Rectal smooth muscle tissue (tissue), 1 donor: ENCODE data around the gene ADCY3.

Source experiments
- H3K27ac ChIP-seq: one replicate; pipeline ENCODE4 v1.7.0; 2013; ENCODE audit warnings: low read depth, low read length, inconsistent platforms
- H3K27me3 ChIP-seq: one replicate; pipeline ENCODE4 v1.7.0; 2013; ENCODE audit warnings: low read length; ENCODE audit not compliant: control insufficient read depth, insufficient read depth
- H3K36me3 ChIP-seq: one replicate; pipeline ENCODE4 v1.7.0; 2013; ENCODE audit warnings: low read length; ENCODE audit not compliant: control insufficient read depth, insufficient read depth
- H3K4me1 ChIP-seq: one replicate; pipeline ENCODE4 v1.7.0; 2013; ENCODE audit warnings: low read length; ENCODE audit not compliant: control insufficient read depth, insufficient read depth
- H3K4me3 ChIP-seq: one replicate; pipeline ENCODE4 v1.7.0; 2013; ENCODE audit warnings: low read length
- H3K9ac ChIP-seq: one replicate; pipeline ENCODE4 v1.7.0; 2013; ENCODE audit warnings: low read length

Gene ADCY3

GRCh38 chr2:24920098-24920808 lies at the start of gene ADCY3:
TSS of gene ADCY3 (minus strand) at chr2:24920237. CDS start at chr2:24918987, 1,250 bp downstream.
- H3K4me1 ChIP-seq, result no peaks in the 10 kb centered on the region
- no peaks in the 10 kb centered on the region for H3K36me3 ChIP-seq
- H3K27me3 ChIP-seq, result no peaks in the 10 kb centered on the region
- H3K9ac ChIP-seq, result no peak within 1 kb of the TSS
- no peak within 1 kb of the TSS for H3K27ac ChIP-seq
- H3K4me3 ChIP-seq, result peak within 1 kb of the TSS; percentile 67

- Histone ChIP-seq H3K4me1 (peaks cover 7% of the 10 kb centered on the region), H3K36me3 (peaks cover 6% of the 10 kb centered on the region), H3K27me3 (no peaks in the 10 kb centered on the region), H3K27ac (no peak overlapping the region), H3K9ac (no peak overlapping the region), H3K4me3 (no peak overlapping the region)
Observed at GRCh38 chr2:24969784-24970183, 49.7 kb upstream of the ADCY3 start.

- no peak overlapping the region for H3K4me3 ChIP-seq
- H3K27ac ChIP-seq, result no peak overlapping the region
- H3K36me3 ChIP-seq, result peaks cover 12% of the 10 kb centered on the region
- no peaks in the 10 kb centered on the region for H3K27me3 ChIP-seq
- no peak overlapping the region for H3K9ac ChIP-seq
- H3K4me1 ChIP-seq, result no peaks in the 10 kb centered on the region
Observed at GRCh38 chr2:24961903-24962302, 41.9 kb upstream of the ADCY3 start.

GRCh38 chr2:24959761-24960160 lies 39.7 kb upstream of the ADCY3 start:
- H3K27me3 ChIP-seq, result no peaks in the 10 kb centered on the region
- H3K4me1 ChIP-seq, result no peaks in the 10 kb centered on the region
- H3K27ac ChIP-seq, result no peak overlapping the region
- H3K9ac ChIP-seq, result no peak overlapping the region
- peaks cover 17% of the 10 kb centered on the region for H3K36me3 ChIP-seq
- H3K4me3 ChIP-seq, result no peak overlapping the region

- H3K27ac ChIP-seq, result no peak overlapping the region
- H3K4me3 ChIP-seq, result no peak overlapping the region
- no peaks in the 10 kb centered on the region for H3K4me1 ChIP-seq
- H3K27me3 ChIP-seq, result no peaks in the 10 kb centered on the region
- no peak overlapping the region for H3K9ac ChIP-seq
- H3K36me3 ChIP-seq, result peaks cover 23% of the 10 kb centered on the region
Observed at GRCh38 chr2:24958411-24958935, 38.4 kb upstream of the ADCY3 start.

- no peaks in the 10 kb centered on the region for H3K27me3 ChIP-seq
- H3K4me3 ChIP-seq, result no peak overlapping the region
- peaks cover 23% of the 10 kb centered on the region for H3K36me3 ChIP-seq
- H3K4me1 ChIP-seq, result no peaks in the 10 kb centered on the region
- H3K27ac ChIP-seq, result no peak overlapping the region
- H3K9ac ChIP-seq, result no peak overlapping the region
Observed at GRCh38 chr2:24957976-24958375, 37.9 kb upstream of the ADCY3 start.

GRCh38 chr2:24957221-24957620 lies 37.2 kb upstream of the ADCY3 start:
- H3K36me3 ChIP-seq, result peaks cover 23% of the 10 kb centered on the region
- no peak overlapping the region for H3K9ac ChIP-seq
- H3K4me3 ChIP-seq, result no peak overlapping the region

GRCh38 chr2:24955921-24956320 lies 35.9 kb upstream of the ADCY3 start:
- peaks cover 27% of the 10 kb centered on the region for H3K36me3 ChIP-seq

More at GRCh38 chr2:24957221-24957620, 37.2 kb upstream of the ADCY3 start:
- Histone ChIP-seq H3K27ac (no peak overlapping the region), H3K27me3 (no peaks in the 10 kb centered on the region), H3K4me1 (no peaks in the 10 kb centered on the region)

GRCh38 chr2:24955232-24955631 lies 35.2 kb upstream of the ADCY3 start:
- Histone ChIP-seq H3K36me3 (peaks cover 27% of the 10 kb centered on the region), H3K27me3 (no peaks in the 10 kb centered on the region), H3K27ac (no peak overlapping the region), H3K4me1 (no peaks in the 10 kb centered on the region), H3K4me3 (no peak overlapping the region), H3K9ac (no peak overlapping the region)

More at GRCh38 chr2:24955921-24956320, 35.9 kb upstream of the ADCY3 start:
- no peak overlapping the region for H3K27ac ChIP-seq
- no peaks in the 10 kb centered on the region for H3K4me1 ChIP-seq
- H3K27me3 ChIP-seq, result no peaks in the 10 kb centered on the region
- H3K4me3 ChIP-seq, result no peak overlapping the region
- no peak overlapping the region for H3K9ac ChIP-seq

- Histone ChIP-seq H3K36me3 (peaks cover 16% of the 10 kb centered on the region), H3K27ac (no peak overlapping the region), H3K4me1 (no peaks in the 10 kb centered on the region), H3K27me3 (no peaks in the 10 kb centered on the region), H3K4me3 (no peak overlapping the region), H3K9ac (no peak overlapping the region)
Observed at GRCh38 chr2:24950102-24950501, 30.1 kb upstream of the ADCY3 start.

- Histone ChIP-seq H3K36me3 (peaks cover 11% of the 10 kb centered on the region), H3K27ac (no peak overlapping the region), H3K4me3 (no peak overlapping the region), H3K4me1 (no peaks in the 10 kb centered on the region), H3K27me3 (no peaks in the 10 kb centered on the region), H3K9ac (no peak overlapping the region)
Observed at GRCh38 chr2:24948506-24948905, 28.5 kb upstream of the ADCY3 start.

- Histone ChIP-seq H3K9ac (no peak overlapping the region), H3K4me1 (no peaks in the 10 kb centered on the region), H3K4me3 (no peak overlapping the region), H3K36me3 (peaks cover 11% of the 10 kb centered on the region), H3K27me3 (no peaks in the 10 kb centered on the region), H3K27ac (no peak overlapping the region)
Observed at GRCh38 chr2:24947561-24948157, 27.6 kb upstream of the ADCY3 start.

- H3K4me3 ChIP-seq, result no peak overlapping the region
- H3K4me1 ChIP-seq, result no peaks in the 10 kb centered on the region
- H3K27me3 ChIP-seq, result no peaks in the 10 kb centered on the region
- H3K9ac ChIP-seq, result no peak overlapping the region
- H3K36me3 ChIP-seq, result peaks cover 6% of the 10 kb centered on the region
- no peak overlapping the region for H3K27ac ChIP-seq
Observed at GRCh38 chr2:24945907-24946306, 25.9 kb upstream of the ADCY3 start.
